CD4-positive, alpha-beta T cell (primary cell): ENCODE data around the gene ANKLE2. TPM values are rescaled to one million over a fixed set of nuclear protein-coding genes. Genes with fewer than 3 reads are reported as not detected.
A peak's percentile ranks its signal among the peaks of the same experiment; 100 is the strongest.

Source experiments
- ATAC-seq: fragments of 200-7000 bp; cut with Tn5 transposase; one replicate; pipeline ENCODE4 v1.10.0; 2022; ENCODE audit warnings: mild to moderate bottlenecking; ENCODE audit not compliant: poor library complexity
- CTCF ChIA-PET: fragments of 350-600 bp; sonication (Branson Sonifier 250); formaldehyde crosslinking; loops from one replicate; lab custom pipeline; 2021; ENCODE audit warnings: antibody characterized with exemption, inconsistent platforms; lab: Charles Lee
- POLR2A ChIA-PET: fragments of 350-600 bp; sonication (Branson Sonifier 250); formaldehyde crosslinking; loops from one replicate; lab custom pipeline; 2021; ENCODE audit warnings: antibody characterized with exemption, inconsistent platforms; lab: Charles Lee
- DNase-seq, 14 experiments: peaks; one replicate each; pipeline ENCODE4 v3.0.0-alpha.2; 2013 to 2020; ENCODE audit warnings: mixed read lengths in 2 of 14
- H3K27ac ChIP-seq, 2 donors: one replicate each; pipeline versions ENCODE4 v1.5.1 to v1.7.0; 2013; ENCODE audit warnings: low read length in 2 of 2, low read depth in 1 of 2, mild to moderate bottlenecking in 1 of 2
- H3K27me3 ChIP-seq, 2 experiments: 1 replicate in 1 of 2; 2 replicates in 1 of 2; pipeline versions ENCODE4 v1.6.1 to v1.7.0; 2013; ENCODE audit warnings: low read length in 2 of 2, control low read depth in 1 of 2, mild to moderate bottlenecking in 1 of 2, moderate library complexity in 1 of 2; ENCODE audit not compliant: insufficient read depth in 2 of 2, control insufficient read depth in 1 of 2
- H3K36me3 ChIP-seq: one replicate; pipeline ENCODE4 v1.6.1; 2013; ENCODE audit warnings: low read length, control low read depth; ENCODE audit not compliant: insufficient read depth
- H3K4me1 ChIP-seq: one replicate; pipeline ENCODE4 v1.6.1; 2013; ENCODE audit warnings: low read length, control low read depth; ENCODE audit not compliant: insufficient read depth
- H3K4me3 ChIP-seq: one replicate; pipeline ENCODE4 v1.5.1; 2013; ENCODE audit warnings: mild to moderate bottlenecking, low read length, moderate library complexity
- H3K9me3 ChIP-seq, 2 experiments: 1 replicate in 1 of 2; 2 replicates in 1 of 2; pipeline versions ENCODE4 v1.6.1 to v1.7.0; 2013; ENCODE audit warnings: low read length in 2 of 2, mild to moderate bottlenecking in 2 of 2, control low read depth in 1 of 2, moderate library complexity in 1 of 2; ENCODE audit not compliant: control insufficient read depth in 1 of 2, insufficient read depth in 1 of 2
- H3K27ac Mint-ChIP-seq: one replicate; pipeline ENCODE4 v1.8.0; 2020; ENCODE audit warnings: mixed read lengths
- H3K27me3 Mint-ChIP-seq: one replicate; pipeline ENCODE4 v1.8.0; 2021; ENCODE audit warnings: mixed read lengths
- H3K36me3 Mint-ChIP-seq: one replicate; pipeline ENCODE4 v1.8.0; 2021; ENCODE audit warnings: low read depth, mixed read lengths
- H3K4me1 Mint-ChIP-seq: one replicate; pipeline ENCODE4 v1.8.0; 2021; ENCODE audit warnings: low read depth, mixed read lengths
- H3K4me3 Mint-ChIP-seq: one replicate; pipeline ENCODE4 v1.8.0; 2020; ENCODE audit warnings: mild to moderate bottlenecking, mixed read lengths
- H3K9me3 Mint-ChIP-seq: one replicate; pipeline ENCODE4 v1.8.0; 2020; ENCODE audit warnings: mixed read lengths
- CTCF ChIP-seq: fragments of 200-600 bp; IDR thresholded peaks from one replicate; pipeline ENCODE4 v1.8.0; 2022; ENCODE audit warnings: antibody characterized with exemption, mild to moderate bottlenecking
- intact Hi-C, 2 experiments: fragments of 100-400 bp; cut with DNase I in 1 of 2; cut with micrococcal nuclease in 1 of 2; formaldehyde crosslinking; loops; one replicate each; pipeline versions ENCODE4 v1.15.1 to v1.9.0; 2023 to 2025; cut with DNase I, micrococcal nuclease
- total RNA-seq, 174 experiments: library from RNA in 2 of 174; stranded (reverse) in 2 of 174; gene quantifications; one replicate each; pipeline ENCODE4 v1.2.3 and lab custom pipeline; 2021 to 2026

ANKLE2 gene
- total RNA-seq, 2 experiments from 2014 or later: 61.7 to 65.7 TPM

GRCh38 chr12:132716356-132716755, 45.3 kb downstream of the ANKLE2 start:
- Mint-ChIP-seq H3K4me3 (no peak overlapping the region), H3K27me3 (no peaks in the 10 kb centered on the region), H3K27ac (no peak overlapping the region), H3K4me1 (peaks cover 11% of the 10 kb centered on the region), H3K36me3 (peaks cover 52% of the 10 kb centered on the region), H3K9me3 (no peaks in the 10 kb centered on the region)
- ATAC-seq (no peak), DNase-seq (peak in 1 of 14 experiments; percentile 7)
- ChIA-PET CTCF (no interaction called here), POLR2A (no interaction called here)
- intact Hi-C loops: loop anchor here in 1 of 2 experiments (10.0 kb wide), 1 partner anchor 318 kb away; the partner anchor contains the start of gene ZNF84
- Histone ChIP-seq H3K9me3 (no peaks in the 10 kb centered on the region), H3K27ac (no peak overlapping the region), H3K36me3 (peaks cover 63% of the 10 kb centered on the region), H3K27me3 (no peaks in the 10 kb centered on the region), H3K4me3 (no peak overlapping the region), H3K4me1 (peaks cover 21% of the 10 kb centered on the region)
- TF ChIP-seq CTCF: no peak

- H3K36me3 Mint-ChIP-seq: peaks cover 47% of the 10 kb centered on the region
These were observed 45.8 kb downstream of the ANKLE2 start for GRCh38 chr12:132715874-132716273.

GRCh38 chr12:132713123-132713522, 48.5 kb downstream of the ANKLE2 start:
- Histone ChIP-seq H3K9me3 (peaks cover 4 to 19% of the 10 kb centered on the region in 2 experiments), H3K4me1 (peaks cover 34% of the 10 kb centered on the region), H3K27ac (no peak overlapping the region), H3K4me3 (no peak overlapping the region), H3K27me3 (no peaks in the 10 kb centered on the region), H3K36me3 (peaks cover 37% of the 10 kb centered on the region)
- DNase-seq (no peak), ATAC-seq (no peak)
- intact Hi-C loops: loop anchor here in 1 of 2 experiments (5.0 to 10.0 kb wide), 2 partner anchors 194 to 322 kb away; partner anchors contain the start of gene ZNF84
- Mint-ChIP-seq H3K27ac (no peak overlapping the region), H3K4me3 (peak overlapping the region; percentile 77), H3K27me3 (no peaks in the 10 kb centered on the region), H3K9me3 (peaks cover under 1% of the 10 kb centered on the region), H3K4me1 (peaks cover 16% of the 10 kb centered on the region), H3K36me3 (peaks cover 37% of the 10 kb centered on the region)
- ChIA-PET CTCF (no interaction called here), POLR2A (no interaction called here)
- TF ChIP-seq CTCF: no peak

More at GRCh38 chr12:132715874-132716273, 45.8 kb downstream of the ANKLE2 start:
- ChIA-PET POLR2A (no interaction called here), CTCF (no interaction called here)
- H3K4me1 ChIP-seq: peaks cover 24% of the 10 kb centered on the region
- no peak overlapping the region for H3K27ac ChIP-seq
- H3K27ac Mint-ChIP-seq: no peak overlapping the region
- no peak for ATAC-seq
- no peak overlapping the region for H3K4me3 Mint-ChIP-seq
- H3K9me3 Mint-ChIP-seq: no peaks in the 10 kb centered on the region
- H3K4me1 Mint-ChIP-seq: peaks cover 11% of the 10 kb centered on the region
- intact Hi-C loops: loop anchor here in 1 of 2 experiments (10.0 kb wide), 1 partner anchor 319 kb away; the partner anchor contains the start of gene ZNF84
- no peaks in the 10 kb centered on the region for H3K9me3 ChIP-seq
- H3K27me3 Mint-ChIP-seq: no peaks in the 10 kb centered on the region
- H3K4me3 ChIP-seq: no peak overlapping the region
- H3K27me3 ChIP-seq: no peaks in the 10 kb centered on the region
- DNase-seq: peak in 1 of 14 experiments; percentile 8
- peaks cover 58% of the 10 kb centered on the region for H3K36me3 ChIP-seq
- no peak for TF ChIP-seq CTCF
